NCI-H526 treated with DMSO at 0.1 percent for 48 hours (cell line): ENCODE results near the gene MYBPC3.
A peak's percentile ranks its signal among the peaks of the same experiment; 100 is the strongest.

ENCODE experiments used
- DNase-seq: peaks from one replicate; lab custom pipeline; 2025; lab: John Stamatoyannopoulos, UW

The MYBPC3 gene

GRCh38 chr11:47352556-47352955, at the start of gene MYBPC3:
TSS of gene MYBPC3 (minus strand) at chr11:47352702. CDS start at chr11:47352647, 55 bp downstream.
- no peak for DNase-seq

- peak; percentile 84 for DNase-seq
Measured at GRCh38 chr11:47400768-47401279, 48.3 kb upstream of the MYBPC3 start.

GRCh38 chr11:47399860-47400767, 47.6 kb upstream of the MYBPC3 start:
- no peak for DNase-seq

GRCh38 chr11:47398551-47398950, 46.0 kb upstream of the MYBPC3 start:
- DNase-seq: no peak

GRCh38 chr11:47398011-47398410, 45.5 kb upstream of the MYBPC3 start:
- no peak for DNase-seq

GRCh38 chr11:47396049-47396320, 43.5 kb upstream of the MYBPC3 start:
- no peak for DNase-seq

- DNase-seq: no peak
Measured at GRCh38 chr11:47395223-47396048, 42.9 kb upstream of the MYBPC3 start.

- DNase-seq: no peak
Measured at GRCh38 chr11:47394322-47395222, 42.1 kb upstream of the MYBPC3 start.

- DNase-seq: no peak
Measured at GRCh38 chr11:47394050-47394321, 41.5 kb upstream of the MYBPC3 start.

GRCh38 chr11:47393163-47394049, 40.9 kb upstream of the MYBPC3 start:
- DNase-seq: no peak

GRCh38 chr11:47392546-47393162, 40.2 kb upstream of the MYBPC3 start:
- DNase-seq: no peak

GRCh38 chr11:47391711-47392432, 39.4 kb upstream of the MYBPC3 start:
- no peak for DNase-seq

GRCh38 chr11:47391077-47391583, 38.6 kb upstream of the MYBPC3 start:
- DNase-seq: no peak

GRCh38 chr11:47390422-47390760, 37.9 kb upstream of the MYBPC3 start:
- DNase-seq: no peak

GRCh38 chr11:47389577-47390421, 37.3 kb upstream of the MYBPC3 start:
- DNase-seq: no peak

- DNase-seq: no peak
Measured at GRCh38 chr11:47388697-47389576, 36.4 kb upstream of the MYBPC3 start.

GRCh38 chr11:47387944-47388696, 35.6 kb upstream of the MYBPC3 start:
- DNase-seq: no peak
